Adrenal gland (tissue), 5 donors: ENCODE measurements around the gene PARD3B.

Experiments
- POLR2A ChIP-seq, 2 donors: fragments of 450-650 bp; IDR thresholded peaks; one replicate each; pipeline ENCODE4 v1.6.1; 2017; ENCODE audit warnings: antibody characterized with exemption in 2 of 2, mild to moderate bottlenecking in 2 of 2, moderate library complexity in 1 of 2
- TF ChIP-seq, protein P1 (sequence below), 6 experiments: fragments of 450-650 bp in 4 of 6; fragments of 200-600 bp in 2 of 6; sonication (generic) in 1 of 6; IDR thresholded peaks; 1 replicate in 5 of 6; 2 replicates in 1 of 6; pipeline versions ENCODE4 v1.5.1 to v1.8.0; 2016 to 2021; ENCODE audit warnings: antibody characterized with exemption in 6 of 6, mild to moderate bottlenecking in 2 of 6, moderate library complexity in 1 of 6
- donor health status: DM: no; HTN: no; CAD: no.

DNA sequence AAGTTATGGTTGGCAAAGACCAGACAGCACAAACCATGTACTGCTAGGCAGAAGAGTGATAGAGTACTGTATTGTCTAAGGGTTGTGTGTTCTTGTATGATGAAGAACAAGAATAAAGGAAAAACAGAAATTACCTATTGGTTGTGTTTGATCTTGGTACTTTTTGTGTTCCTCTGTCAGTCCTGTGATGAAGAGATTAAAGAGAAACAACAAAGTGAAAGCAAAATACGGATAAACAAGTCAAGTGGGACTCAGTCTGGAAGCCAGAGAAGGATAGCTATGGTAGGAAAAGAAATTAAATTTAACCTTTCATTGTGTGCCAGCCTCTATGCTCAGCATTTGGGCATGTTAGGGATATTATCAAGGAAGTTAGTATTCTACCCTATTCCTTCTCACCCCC, 413.1 kb downstream of the PARD3B start:
- no peak for TF ChIP-seq POLR2A (IDR thresholded peaks at IDR 0.05)
- TF ChIP-seq, protein P1, sequence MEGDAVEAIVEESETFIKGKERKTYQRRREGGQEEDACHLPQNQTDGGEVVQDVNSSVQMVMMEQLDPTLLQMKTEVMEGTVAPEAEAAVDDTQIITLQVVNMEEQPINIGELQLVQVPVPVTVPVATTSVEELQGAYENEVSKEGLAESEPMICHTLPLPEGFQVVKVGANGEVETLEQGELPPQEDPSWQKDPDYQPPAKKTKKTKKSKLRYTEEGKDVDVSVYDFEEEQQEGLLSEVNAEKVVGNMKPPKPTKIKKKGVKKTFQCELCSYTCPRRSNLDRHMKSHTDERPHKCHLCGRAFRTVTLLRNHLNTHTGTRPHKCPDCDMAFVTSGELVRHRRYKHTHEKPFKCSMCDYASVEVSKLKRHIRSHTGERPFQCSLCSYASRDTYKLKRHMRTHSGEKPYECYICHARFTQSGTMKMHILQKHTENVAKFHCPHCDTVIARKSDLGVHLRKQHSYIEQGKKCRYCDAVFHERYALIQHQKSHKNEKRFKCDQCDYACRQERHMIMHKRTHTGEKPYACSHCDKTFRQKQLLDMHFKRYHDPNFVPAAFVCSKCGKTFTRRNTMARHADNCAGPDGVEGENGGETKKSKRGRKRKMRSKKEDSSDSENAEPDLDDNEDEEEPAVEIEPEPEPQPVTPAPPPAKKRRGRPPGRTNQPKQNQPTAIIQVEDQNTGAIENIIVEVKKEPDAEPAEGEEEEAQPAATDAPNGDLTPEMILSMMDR (IDR thresholded peaks at IDR 0.05), result no peak
